GF-D8 (cell line): ENCODE data around the gene TEX11.

Experiments
- DNase-seq: peaks from one replicate; lab custom pipeline; 2025; lab: John Stamatoyannopoulos, UW

The TEX11 gene

DNA sequence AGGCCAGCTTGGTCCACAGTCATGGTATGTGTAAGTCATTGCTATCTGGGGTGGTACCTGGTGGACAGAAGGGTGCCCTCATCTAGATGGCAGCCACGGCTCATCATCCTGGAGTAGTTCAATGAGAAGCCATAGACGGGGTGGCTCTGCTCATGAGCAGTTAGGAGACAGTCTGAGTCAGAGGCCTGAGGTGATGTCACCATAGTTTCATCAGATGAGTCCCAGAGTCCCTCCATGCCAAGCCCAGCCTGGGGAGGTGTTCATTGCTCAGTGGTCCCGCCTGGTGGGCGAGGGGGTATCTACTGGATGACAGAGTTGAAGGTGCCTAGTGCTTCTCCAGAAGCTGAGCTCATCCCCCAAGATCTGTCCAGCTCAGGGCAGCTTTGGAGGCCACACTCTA, 414.1 kb downstream of the TEX11 start:
- no peak for DNase-seq

DNA sequence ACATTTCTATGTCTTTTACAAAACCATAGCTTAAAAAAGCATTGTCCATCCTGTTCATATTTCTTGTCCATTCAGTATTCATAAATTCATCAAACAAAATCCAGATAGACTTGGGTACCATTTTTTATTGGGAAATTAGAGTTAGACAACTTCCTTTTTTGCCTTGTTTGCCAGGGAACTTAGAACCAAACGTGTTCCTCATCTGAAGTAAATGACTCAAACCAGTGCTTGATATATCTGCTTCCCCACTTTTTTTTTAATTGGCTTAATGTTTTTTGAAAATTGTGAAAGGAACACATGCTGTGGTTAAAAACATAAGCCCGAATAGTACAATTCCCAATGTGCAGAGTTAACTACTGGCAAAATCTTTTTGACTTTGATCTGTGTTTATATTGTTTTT, 419.7 kb downstream of the TEX11 start:
- DNase-seq, result no peak

DNA sequence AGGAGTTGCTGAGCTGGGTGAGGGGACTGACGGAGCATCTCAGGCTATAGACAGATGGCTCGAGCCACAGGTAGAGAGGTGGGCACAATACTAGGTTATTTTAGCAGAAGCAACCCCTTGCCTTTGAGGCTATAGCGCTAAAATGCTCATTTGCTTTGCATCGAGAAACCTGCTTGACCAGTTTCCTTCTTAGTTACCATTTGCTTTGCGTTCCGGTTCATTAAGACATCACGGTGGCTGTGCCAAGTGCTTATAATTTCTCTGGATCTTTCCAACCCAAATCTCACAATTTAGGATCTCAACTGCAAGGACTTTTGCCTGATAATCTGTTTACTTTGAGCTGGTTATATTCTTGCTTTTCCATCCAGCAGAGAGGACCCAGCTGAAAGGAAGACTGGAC, 423.0 kb downstream of the TEX11 start:
- no peak for DNase-seq

DNA sequence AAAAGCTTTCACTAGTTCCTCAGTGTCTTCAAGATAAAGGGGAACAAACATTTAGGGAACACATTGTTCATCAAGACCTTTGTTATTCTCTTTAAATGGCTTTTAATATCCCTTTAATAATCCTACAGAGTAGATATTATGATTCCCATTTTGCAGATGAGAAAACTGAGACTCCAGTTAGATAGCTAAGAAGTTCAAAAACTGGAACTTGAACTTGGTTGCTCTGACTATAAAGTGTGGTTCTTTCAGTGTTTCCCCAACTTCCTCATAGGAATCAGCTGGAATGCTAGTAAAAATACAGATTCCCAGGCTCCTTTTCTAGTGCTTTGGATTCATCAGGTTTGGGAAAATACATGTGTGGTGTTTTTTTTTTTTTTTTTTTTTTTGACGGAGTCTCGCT, 426.2 kb downstream of the TEX11 start:
- DNase-seq, result no peak

DNA sequence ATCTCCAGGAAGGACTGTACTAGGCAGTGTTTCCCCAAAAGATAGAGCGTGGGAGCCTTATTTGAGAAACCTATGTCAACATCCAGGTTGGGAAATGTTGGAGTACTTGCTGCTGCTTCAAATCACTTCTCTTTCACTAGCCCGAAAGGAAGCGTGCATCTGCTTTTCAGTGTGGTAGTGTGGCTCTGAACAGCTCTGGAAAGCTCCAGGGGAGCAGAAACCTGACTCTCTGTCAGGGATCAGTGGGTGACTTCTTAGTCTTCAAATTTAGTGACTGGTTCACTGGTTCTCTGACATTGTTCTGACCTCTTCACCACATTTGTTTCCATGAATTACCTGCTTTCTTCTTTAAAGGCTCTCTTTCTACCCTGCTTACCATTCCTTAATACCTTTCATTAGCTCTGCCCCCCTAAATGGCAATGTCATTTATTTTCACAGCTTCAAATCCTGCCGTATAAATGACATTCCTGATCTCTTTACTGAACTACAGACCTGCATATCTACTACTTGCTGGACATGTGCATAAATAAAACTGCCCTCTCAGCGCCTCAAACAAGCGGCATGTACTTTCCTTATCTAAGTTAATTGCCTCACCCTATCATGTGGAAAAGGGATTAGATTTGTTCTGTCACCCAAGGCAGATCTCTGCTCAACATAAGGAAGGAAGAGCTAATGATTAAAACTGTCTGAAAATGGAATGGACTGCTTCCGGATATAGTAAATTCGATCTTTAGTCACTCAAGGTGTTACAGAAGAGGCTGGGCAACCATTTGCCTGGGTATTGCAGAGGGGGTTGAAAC, 426.8 kb downstream of the TEX11 start:
- DNase-seq, result no peak

DNA sequence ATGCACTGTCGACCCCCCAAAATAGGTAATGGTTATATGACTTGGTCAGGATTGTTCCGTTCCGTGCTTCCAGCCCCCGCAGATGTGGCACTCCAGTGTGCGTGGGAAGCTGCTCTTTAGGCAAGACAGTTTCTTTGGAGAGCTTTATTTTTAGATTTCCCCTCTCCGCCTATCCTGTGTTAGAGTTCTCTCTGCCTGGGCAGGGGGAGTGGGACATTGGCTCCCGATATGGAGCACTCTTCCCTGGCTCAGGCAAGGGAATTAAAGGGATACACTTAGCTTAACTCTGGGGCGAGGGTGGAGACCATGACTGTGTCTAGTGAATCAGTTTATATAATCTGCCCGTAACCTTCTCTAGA, 427.9 kb downstream of the TEX11 start:
- DNase-seq, result no peak

DNA sequence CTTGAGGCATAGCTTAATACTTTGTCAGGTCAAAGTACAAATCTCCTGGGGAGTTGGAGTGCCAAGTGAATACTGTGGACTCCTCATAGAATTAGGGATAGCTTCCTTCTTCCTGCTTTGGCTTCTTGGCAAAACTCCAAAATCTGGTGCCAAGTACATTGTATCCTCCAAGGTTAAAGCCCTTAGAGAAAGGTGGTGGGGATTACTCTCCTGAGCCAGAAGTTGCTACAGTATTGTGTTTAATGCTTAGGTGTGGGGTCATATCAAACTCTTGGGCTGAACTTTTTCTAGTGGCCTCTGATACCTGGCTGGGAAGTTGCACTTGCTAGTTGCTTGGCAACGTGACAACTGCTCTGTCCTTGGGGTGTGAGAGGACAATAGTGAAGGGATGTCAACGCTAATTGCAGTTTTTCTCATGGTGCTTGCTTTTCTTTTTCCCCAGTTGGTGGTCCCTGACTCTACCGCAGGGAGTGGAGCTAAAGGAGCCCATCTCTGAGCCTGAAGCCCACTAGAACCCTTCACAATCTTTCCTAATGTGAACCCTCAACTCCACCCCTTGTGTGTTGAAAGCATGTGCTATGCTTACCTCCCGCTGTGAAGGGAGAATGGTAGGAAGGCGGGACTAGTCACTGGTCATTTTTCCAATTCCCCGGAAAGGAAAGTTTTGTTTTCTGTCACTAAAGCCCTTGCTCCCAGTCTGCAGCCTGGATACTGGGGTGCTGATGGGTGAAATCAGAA, 428.4 kb downstream of the TEX11 start:
- DNase-seq, result no peak

DNA sequence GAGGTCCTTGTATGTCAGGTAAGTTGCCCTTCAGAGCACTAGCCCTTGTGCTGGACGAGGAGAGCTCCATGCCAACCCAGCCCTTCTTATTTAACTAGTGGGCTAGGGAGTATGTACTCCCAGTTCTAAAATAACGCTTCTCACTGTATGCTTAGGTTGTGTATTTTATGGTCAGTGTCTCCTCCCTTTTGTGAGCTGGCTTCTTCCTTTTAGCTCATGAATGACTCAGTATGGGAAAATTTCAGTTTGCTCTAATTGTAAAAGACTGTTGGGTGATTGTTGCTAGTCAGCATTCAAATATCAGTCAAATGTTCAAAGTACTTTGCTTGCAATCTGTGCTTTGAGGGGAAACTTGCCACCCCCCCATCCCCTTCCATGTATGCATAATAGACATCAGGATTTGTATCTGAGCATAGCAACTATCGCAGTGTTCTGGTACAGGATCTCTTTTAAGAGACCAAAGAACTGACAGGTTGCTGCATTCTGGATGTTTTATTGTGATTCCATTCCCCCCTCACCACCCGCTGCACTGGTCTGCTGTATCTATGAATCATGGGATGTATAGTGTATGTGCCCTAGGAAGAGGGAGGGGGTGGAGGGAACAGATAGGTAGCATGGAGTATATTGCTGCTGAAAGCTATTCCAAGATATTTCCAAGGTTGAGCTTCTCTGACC, 429.1 kb downstream of the TEX11 start:
- DNase-seq, result no peak
